Measurements from ENCODE around the gene IMMP2L.
"Not testable (repeated sequence)": the region's sequence is repeated elsewhere in the genome, so short reads cannot be mapped to it uniquely, and the experiment has no call there.

Gene IMMP2L

GRCh38 chr7:111505422-111505821 is 56.9 kb downstream of the IMMP2L start:
- DNase-seq = not testable (repeated sequence)

- not testable (repeated sequence) for DNase-seq
Measured at GRCh38 chr7:111501799-111502198, 60.5 kb downstream of the IMMP2L start.

- DNase-seq = no peak
Measured at GRCh38 chr7:111499027-111499426, 63.3 kb downstream of the IMMP2L start.

GRCh38 chr7:111498391-111499007 is 63.8 kb downstream of the IMMP2L start:
- DNase-seq = no peak

GRCh38 chr7:111495173-111495810 is 67.0 kb downstream of the IMMP2L start:
- no peak for DNase-seq

GRCh38 chr7:111492234-111492633 is 70.1 kb downstream of the IMMP2L start:
- DNase-seq = no peak

- DNase-seq = peak; percentile 51 to 59
Measured at GRCh38 chr7:111486472-111487142, 75.7 kb downstream of the IMMP2L start.

- no peak for DNase-seq
Measured at GRCh38 chr7:111485701-111486380, 76.5 kb downstream of the IMMP2L start.

GRCh38 chr7:111483078-111483477 is 79.2 kb downstream of the IMMP2L start:
- DNase-seq = no peak

GRCh38 chr7:111477462-111478225 is 84.6 kb downstream of the IMMP2L start:
- DNase-seq = no peak

- no peak for DNase-seq
Measured at GRCh38 chr7:111476586-111477293, 85.6 kb downstream of the IMMP2L start.

GRCh38 chr7:111475959-111476358 is 86.3 kb downstream of the IMMP2L start:
- no peak for DNase-seq

GRCh38 chr7:111475419-111475748 is 86.9 kb downstream of the IMMP2L start:
- no peak for DNase-seq

GRCh38 chr7:111474723-111475418 is 87.4 kb downstream of the IMMP2L start:
- DNase-seq = no peak

GRCh38 chr7:111473449-111474198 is 88.7 kb downstream of the IMMP2L start:
- no peak for DNase-seq

- no peak for DNase-seq
Measured at GRCh38 chr7:111470998-111471397, 91.3 kb downstream of the IMMP2L start.

GRCh38 chr7:111469894-111470293 is 92.4 kb downstream of the IMMP2L start:
- DNase-seq = not testable (repeated sequence)

- not testable (repeated sequence) for DNase-seq
Measured at GRCh38 chr7:111465774-111466173, 96.5 kb downstream of the IMMP2L start.

- no peak for DNase-seq
Measured at GRCh38 chr7:111460695-111461094, 101.6 kb downstream of the IMMP2L start.

- no peak for DNase-seq
Measured at GRCh38 chr7:111459757-111460280, 102.5 kb downstream of the IMMP2L start.
